ENCODE measurements around the gene RASIP1.

RASIP1 gene

GRCh38 chr19:48674216-48674809, 66.1 kb downstream of the RASIP1 start:
- Histone ChIP-seq H3K36me3 (no peaks in the 10 kb centered on the region), H3K4me3 (no peak overlapping the region), H3K9me3 (no peaks in the 10 kb centered on the region), H3K27me3 (no peaks in the 10 kb centered on the region), H3K4me1 (peaks cover 0 to 9% (median 3%) of the 10 kb centered on the region in 4 donors), H3K27ac (no peak overlapping the region)
- DNase-seq: no peak
- TF ChIP-seq, protein P1, sequence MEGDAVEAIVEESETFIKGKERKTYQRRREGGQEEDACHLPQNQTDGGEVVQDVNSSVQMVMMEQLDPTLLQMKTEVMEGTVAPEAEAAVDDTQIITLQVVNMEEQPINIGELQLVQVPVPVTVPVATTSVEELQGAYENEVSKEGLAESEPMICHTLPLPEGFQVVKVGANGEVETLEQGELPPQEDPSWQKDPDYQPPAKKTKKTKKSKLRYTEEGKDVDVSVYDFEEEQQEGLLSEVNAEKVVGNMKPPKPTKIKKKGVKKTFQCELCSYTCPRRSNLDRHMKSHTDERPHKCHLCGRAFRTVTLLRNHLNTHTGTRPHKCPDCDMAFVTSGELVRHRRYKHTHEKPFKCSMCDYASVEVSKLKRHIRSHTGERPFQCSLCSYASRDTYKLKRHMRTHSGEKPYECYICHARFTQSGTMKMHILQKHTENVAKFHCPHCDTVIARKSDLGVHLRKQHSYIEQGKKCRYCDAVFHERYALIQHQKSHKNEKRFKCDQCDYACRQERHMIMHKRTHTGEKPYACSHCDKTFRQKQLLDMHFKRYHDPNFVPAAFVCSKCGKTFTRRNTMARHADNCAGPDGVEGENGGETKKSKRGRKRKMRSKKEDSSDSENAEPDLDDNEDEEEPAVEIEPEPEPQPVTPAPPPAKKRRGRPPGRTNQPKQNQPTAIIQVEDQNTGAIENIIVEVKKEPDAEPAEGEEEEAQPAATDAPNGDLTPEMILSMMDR (IDR thresholded peaks at IDR 0.05): no peak
- intact Hi-C loops (cut with DNase I; ENCODE audit: low total_unique reads): no loop called here

- Histone ChIP-seq H3K36me3 (no peaks in the 10 kb centered on the region), H3K27ac (no peak overlapping the region), H3K27me3 (no peaks in the 10 kb centered on the region), H3K4me3 (no peak overlapping the region), H3K9me3 (no peaks in the 10 kb centered on the region), H3K4me1 (peaks cover 0 to 9% (median 3%) of the 10 kb centered on the region in 4 donors)
- DNase-seq: no peak
- TF ChIP-seq, protein P1 (IDR thresholded peaks at IDR 0.05): no peak
- intact Hi-C loops (cut with DNase I; ENCODE audit: low total_unique reads): loop anchor here (2.0 kb wide), 1 partner anchor 27 kb away; the partner anchor contains the start of gene CA11
Observed at GRCh38 chr19:48673436-48674100, 66.8 kb downstream of the RASIP1 start.

DNA sequence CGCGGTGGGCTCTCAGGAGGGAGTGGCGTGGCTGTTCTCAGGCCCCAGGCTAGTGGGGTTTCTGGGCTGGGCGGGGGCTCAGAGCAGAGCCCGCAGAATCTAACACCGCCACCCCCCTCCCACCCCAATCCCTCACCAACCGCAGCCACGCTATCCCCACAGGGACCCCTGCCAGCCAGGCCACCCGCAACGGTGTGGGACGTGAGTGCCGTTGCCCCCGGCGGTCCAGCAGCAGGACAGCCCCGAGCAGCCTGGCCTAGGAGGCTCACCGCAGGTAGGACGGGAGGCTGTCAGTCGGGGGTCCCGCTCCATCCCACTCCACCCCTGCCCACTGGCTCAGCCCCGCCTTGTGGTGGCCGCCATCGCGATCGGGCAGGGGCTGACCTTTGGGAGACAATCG, 67.4 kb downstream of the RASIP1 start, which contains the start of gene NTN5:
NTN5 (minus strand) TSS at position 24 of the 400 bp plus-strand sequence. CDS start 2,031 bp downstream, outside the sequence.
- Histone ChIP-seq H3K4me1 (peaks cover 0 to 9% (median 3%) of the 10 kb centered on the region in 4 donors), H3K4me3 (no peak within 1 kb of the TSS), H3K27me3 (no peaks in the 10 kb centered on the region), H3K9me3 (no peaks in the 10 kb centered on the region), H3K27ac (no peak within 1 kb of the TSS), H3K36me3 (no peaks in the 10 kb centered on the region)
- intact Hi-C loops (cut with DNase I; ENCODE audit: low total_unique reads): loop anchor here (2.0 kb wide), 1 partner anchor 26 kb away; the partner anchor contains the start of gene CA11
- TF ChIP-seq, protein P1 (IDR thresholded peaks at IDR 0.05): no peak
- no peak for DNase-seq

DNA sequence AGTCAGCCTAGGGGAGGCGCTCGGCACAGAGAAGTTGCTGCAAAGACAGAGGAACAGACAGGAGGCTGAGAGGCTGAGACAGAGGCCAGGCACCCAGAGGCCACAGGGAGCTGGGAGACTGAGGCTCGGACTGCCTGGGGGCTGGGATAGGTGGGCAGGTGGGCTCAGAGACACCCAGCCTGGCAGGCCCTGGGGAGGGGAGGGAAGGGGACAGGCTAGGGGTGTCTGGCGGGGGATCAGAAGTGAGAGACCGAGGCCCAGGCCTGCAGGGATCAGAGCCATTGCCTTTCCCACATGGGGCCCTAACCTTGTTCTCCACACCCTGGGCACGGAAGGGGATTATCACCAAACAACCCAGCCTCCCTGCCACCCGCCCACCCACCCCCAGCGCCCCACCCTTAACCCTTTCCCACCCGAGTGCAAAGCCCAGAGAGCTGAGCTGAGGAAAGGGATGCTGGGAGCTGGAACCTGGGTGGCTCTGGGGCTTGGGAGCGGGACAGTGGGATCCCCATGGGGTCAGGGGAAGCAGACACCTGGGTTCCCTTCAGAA, 68.9 kb downstream of the RASIP1 start:
- Histone ChIP-seq H3K36me3 (no peaks in the 10 kb centered on the region), H3K4me3 (no peak overlapping the region), H3K27ac (no peak overlapping the region), H3K27me3 (no peaks in the 10 kb centered on the region), H3K4me1 (peaks cover 0 to 9% (median 3%) of the 10 kb centered on the region in 4 donors), H3K9me3 (no peaks in the 10 kb centered on the region)
- TF ChIP-seq, protein P1 (IDR thresholded peaks at IDR 0.05): no peak
- intact Hi-C loops (cut with DNase I; ENCODE audit: low total_unique reads): no loop called here
- DNase-seq: no peak

DNA sequence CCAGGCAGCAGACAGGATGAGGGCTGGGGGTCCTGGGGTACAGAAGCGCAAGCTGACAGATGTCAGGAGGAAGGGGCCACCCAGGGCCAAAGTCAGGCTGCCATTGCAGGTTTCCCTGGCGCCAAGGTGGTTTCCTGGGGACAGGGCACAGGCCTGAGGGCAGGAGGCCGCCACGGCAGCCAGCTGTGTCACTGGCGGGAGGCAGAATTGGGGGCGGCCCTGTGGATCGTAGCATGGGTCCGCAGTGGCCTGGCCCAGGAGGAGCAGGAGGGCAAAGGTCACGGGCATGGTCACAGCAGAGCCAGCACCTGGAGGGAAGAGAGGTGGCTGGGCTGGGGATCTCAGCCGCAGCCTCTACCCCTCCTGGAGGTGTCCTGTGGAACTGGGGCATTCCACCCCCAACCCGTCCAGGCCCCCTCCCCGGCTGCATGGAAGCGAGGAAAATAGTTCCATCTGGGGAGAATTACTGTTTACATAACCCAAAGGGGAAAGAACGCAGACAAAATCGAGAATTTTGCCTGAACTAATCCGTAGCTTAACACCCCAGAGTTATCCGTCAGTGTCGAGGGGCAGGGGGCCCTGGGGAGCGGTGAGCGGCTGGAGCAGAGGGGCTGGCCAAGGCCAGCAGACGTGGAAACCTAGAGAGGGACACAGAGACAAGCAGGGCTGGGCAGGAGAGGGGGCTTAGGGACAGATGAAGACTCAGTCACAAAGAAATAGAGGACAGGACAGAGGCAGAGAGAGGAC, 69.5 kb downstream of the RASIP1 start:
- Histone ChIP-seq H3K36me3 (no peaks in the 10 kb centered on the region), H3K9me3 (no peaks in the 10 kb centered on the region), H3K4me1 (peaks cover 0 to 9% (median 3%) of the 10 kb centered on the region in 4 donors), H3K4me3 (no peak overlapping the region), H3K27me3 (no peaks in the 10 kb centered on the region), H3K27ac (no peak overlapping the region)
- DNase-seq: no peak
- intact Hi-C loops (cut with DNase I; ENCODE audit: low total_unique reads): no loop called here
- TF ChIP-seq, protein P1 (IDR thresholded peaks at IDR 0.05): no peak

Measured in tibial artery (tissue), 4 donors.